Hematopoietic multipotent progenitor cell treated with erythropoietin and hydrocortisone succinate and interleukin-3 and kit ligand, for 4 days (in vitro differentiated cells): ENCODE data around the gene UNC5C.
A peak's percentile ranks its signal among the peaks of the same experiment; 100 is the strongest.

Source experiments
- DNase-seq: peaks from one replicate; pipeline ENCODE4 v3.0.0-alpha.2; 2015

Gene UNC5C

DNA sequence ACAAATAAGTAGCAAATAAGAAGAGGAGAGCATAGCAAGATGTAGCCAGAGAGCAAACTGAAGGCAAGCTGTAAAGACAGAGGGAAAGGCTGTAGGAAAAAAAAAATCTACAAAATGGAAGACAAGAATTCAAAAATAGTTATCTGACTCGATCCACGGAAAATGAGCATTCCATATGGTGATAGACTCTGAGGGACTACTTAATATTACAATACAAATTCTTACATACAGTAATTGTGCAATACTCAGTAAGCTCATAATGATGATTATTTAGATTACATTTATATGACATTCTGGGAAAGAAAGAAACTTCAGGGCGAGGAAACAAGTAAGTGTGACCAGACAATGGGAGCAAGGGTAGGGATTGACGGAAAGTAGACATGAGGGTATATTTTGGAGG lies 102.6 kb downstream of the UNC5C start:
- DNase-seq, result no peak

GRCh38 chr4:95445251-95445650 lies 103.5 kb downstream of the UNC5C start:
- no peak for DNase-seq

GRCh38 chr4:95444812-95445211 lies 104.0 kb downstream of the UNC5C start:
- no peak for DNase-seq

DNA sequence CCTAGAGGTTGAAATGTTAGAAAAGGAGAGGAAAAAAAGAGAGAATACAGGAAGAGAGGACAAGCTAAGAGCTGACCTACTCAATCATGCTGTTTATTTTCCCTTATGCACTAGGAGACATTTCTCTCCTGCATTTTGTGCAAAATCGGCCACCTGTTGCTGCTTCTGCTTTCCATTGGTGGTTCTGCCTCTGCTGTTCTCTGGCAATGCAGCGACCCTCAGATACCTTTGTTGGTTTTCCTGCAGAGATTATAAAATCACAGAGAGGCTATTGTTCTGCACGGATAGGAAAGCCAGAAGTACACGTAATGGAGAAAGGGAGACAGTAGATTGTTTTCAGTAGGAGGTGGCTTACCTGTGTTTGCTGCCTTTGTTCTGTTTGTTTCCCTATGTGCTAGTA lies 108.9 kb downstream of the UNC5C start:
- no peak for DNase-seq

DNA sequence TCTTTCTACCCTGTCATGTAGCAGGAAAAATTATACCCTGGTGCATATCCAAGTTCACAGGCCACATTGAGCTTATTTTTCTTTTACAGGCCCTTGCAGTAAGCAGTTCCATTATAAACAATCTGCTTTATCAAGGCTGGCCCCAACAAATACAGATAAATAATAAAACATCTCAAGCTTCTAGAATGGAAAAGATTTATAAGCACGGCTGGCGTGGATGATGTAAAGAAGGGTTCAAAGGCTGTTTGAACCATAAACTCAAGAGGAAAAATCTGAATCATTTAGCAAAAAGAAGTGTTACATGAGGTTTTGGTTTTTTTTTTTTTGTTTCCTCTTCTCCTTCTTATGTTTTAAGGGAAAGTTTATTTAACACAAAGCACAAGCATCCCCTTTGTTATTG lies 109.7 kb downstream of the UNC5C start:
- DNase-seq, result no peak

GRCh38 chr4:95432466-95432865 lies 116.3 kb downstream of the UNC5C start:
- DNase-seq, result no peak

DNA sequence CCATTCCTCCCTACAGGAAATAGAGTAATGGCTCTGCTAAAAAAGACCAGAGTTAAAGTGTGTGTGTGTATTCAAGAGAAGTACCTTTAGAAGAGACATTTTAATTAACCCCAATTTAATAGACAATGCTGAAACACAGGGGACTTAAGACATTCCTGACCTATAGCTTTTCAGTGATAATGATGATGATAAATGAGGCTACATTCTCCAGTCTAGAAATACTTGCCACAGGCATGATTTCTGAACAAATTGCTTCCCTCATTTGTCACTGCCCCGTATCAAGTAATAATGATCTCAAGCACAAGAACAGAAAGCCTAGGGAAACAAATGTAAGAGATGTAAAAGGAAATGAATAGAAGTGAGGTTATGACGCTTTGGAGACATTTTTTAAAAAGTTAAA lies 117.1 kb downstream of the UNC5C start:
- DNase-seq, result no peak

- DNase-seq, result no peak
Measured at GRCh38 chr4:95429416-95429815, 119.4 kb downstream of the UNC5C start.

DNA sequence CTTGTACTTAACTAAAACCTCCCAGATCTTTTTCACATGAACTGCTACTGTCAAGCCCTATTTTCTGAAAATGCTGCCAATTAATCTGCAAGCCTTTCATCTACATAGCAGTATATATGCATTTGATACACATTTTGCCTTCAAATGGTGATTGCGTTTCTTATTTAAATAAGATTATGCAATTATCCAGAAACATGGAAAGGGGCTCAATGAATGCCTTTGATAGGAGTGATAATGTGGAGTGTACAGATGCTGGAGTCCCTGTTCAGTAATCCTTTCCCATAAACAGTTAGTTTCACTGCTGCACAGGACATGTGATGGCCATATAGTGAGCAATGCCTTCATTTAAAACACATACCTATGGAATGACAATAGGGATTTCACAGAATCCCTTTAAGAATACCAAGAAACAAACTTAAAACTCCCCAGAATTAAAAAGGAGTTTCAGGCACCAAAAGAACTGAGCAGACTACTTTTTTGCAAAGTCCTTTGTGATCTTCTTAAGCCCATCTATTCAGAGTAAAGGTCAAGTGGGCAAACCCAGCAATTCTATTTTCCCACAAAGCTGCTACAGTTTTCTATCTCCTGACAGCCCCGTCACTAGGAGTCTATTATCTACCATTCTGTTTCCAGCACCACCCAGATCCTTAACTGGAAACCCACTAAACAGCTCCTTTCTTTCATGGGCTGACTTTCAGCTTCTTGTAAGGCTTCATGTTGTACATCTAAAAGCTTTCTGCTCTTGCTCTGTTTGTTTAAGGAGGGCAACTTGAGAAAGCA lies 120.3 kb downstream of the UNC5C start:
- no peak for DNase-seq

- no peak for DNase-seq
Measured at GRCh38 chr4:95426455-95426854, 122.3 kb downstream of the UNC5C start.

GRCh38 chr4:95422436-95422835 lies 126.3 kb downstream of the UNC5C start:
- no peak for DNase-seq

GRCh38 chr4:95421869-95422268 lies 126.9 kb downstream of the UNC5C start:
- DNase-seq, result peak; percentile 10

- no peak for DNase-seq
Measured at GRCh38 chr4:95417531-95417930, 131.2 kb downstream of the UNC5C start.

DNA sequence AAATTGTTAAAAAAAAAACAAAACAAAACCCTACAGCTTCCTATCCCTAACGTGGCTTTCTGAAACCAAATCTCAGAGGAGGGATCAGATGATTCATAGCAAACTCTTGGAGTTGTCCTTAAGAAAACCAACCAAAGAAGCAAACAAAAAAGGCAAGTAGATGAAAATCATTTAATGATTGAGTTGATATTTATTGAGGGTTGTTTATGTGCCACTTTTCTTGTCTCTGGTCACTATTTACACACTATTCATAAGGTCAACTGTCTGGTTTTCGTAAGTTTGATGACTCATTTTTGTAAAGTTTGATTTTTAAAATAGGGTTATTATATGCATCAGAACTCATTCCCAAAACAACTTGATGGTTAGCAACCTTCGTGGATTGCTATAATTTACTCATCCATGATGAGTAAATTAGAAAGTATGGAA lies 133.4 kb downstream of the UNC5C start:
- no peak for DNase-seq

- DNase-seq, result no peak
Measured at GRCh38 chr4:95411371-95412088, 137.2 kb downstream of the UNC5C start.

DNA sequence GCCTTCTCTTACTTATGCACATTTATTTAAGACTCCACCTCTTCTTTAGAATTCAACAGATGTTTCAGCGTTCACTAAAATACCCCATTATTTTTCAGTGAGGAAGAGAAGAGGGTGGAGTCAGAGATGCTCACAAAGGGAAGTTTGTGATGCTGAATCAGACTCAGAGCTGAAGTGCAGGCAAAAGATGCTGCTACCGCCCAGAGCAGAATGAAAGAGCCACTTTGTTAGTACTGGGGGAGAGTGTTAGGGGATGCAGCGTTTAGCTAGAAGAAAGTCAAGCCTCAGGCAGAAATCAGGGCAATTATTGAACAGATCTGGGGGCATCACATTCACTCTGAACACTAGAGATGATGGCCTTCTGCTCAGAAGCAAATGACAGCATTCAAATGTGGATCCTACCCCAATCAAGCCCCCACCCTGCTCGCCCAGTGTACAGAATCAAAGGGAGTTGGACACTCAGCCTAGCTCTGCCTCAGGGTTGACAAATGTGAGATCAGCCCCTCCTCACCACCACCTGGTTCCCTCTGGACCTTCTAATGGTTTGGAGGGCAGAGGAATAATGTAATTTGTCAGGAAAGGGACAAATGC lies 138.3 kb downstream of the UNC5C start:
- DNase-seq, result no peak

DNA sequence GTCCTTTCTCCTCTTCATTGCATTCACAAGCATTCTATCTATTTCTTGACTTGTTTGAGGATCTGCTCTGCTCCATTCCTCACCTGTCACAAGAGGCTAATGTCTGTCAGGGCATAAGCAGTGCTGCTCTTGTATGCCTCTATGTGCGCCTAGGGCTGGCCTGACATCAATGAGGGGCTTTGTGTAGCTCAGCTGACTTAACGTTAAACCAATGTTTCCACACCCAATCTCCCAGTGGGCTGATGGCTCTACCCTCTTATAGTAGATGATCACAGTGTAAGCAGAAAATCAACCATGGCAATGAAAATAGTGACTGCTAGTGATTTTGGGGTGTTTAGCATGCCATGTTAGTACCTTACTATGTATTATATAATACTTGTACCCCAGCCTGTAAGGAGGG lies 139.0 kb downstream of the UNC5C start:
- DNase-seq, result no peak

DNA sequence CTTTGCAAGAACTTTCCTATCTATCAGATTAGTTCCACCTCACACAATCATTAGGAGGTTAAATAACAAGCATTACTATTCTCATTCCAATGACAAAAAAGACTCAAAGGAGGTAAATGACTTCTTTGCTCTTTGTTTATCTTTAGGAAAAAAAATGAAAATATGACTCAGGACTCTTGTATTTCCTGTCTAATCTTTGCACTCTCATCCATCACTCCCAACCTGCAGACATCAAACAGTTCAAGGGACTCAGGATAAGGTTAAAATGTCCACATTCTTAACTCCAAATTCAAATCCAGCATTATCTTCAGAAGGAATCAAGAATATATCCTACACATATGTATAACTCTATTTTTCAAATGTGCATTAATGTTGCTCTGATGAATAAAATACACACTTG lies 139.6 kb downstream of the UNC5C start:
- DNase-seq, result no peak

DNA sequence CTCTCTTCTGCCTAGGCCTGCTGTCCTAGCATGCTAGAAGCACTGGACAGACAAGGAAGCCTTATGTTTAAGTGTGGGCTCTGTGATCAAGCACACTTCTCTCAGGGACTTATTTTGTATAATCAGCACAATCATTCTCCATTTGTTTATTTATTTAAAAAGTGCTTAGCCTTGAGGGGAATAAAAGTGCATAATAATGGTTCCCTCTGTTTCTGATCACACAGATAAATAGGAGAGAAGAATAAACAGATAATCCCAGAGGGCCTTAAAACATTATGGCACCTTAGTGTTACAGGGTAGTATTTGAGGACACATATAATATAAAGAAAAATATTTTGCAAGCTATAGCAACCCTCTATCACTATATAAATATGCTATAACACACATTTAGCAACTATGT lies 146.5 kb downstream of the UNC5C start:
- DNase-seq, result no peak

GRCh38 chr4:95398217-95398616 lies 150.6 kb downstream of the UNC5C start:
- DNase-seq, result no peak

GRCh38 chr4:95394752-95395306 lies 153.9 kb downstream of the UNC5C start:
- no peak for DNase-seq

DNA sequence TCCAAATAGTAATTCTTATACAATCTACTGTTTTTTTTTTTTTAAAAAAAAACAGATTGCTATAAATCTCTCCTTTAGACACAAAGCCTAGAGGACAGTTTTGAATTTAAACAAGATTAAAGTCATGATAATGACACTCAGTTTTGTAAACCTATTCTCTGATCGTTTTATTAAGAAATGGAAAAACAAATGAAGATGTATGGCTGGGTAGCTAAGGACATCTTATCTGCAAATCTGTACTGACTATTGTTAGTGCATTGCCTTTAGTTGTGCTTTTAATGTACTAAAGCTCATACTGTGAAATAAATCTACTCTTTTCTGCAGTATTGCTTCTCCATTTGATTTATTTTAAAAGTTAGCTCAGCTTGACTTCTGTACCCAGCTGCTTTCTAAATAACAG lies 155.0 kb downstream of the UNC5C start:
- DNase-seq, result no peak

DNA sequence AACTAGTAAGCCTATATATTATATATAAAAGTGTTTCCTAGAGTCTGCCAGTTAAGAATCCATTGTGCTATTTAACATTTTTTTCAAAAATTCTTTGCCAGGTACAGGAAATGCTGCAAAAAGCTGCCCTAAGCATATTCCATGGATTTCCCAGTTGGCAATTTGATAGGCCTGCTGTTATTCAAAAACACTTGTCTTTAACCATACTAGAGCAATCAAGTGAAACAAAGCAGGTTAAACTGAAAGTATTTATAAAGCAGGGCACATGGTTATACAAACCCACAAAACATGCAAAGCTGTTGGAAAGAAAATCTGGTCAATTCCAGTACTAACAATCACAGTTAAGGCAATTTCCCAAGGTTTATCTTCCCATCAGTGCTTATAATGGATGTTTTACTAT lies 159.9 kb downstream of the UNC5C start:
- DNase-seq, result no peak

GRCh38 chr4:95387719-95388118 lies 161.1 kb downstream of the UNC5C start:
- DNase-seq, result no peak
